ENCODE measurements around the gene DNHD1. TPM values are rescaled to one million over a fixed set of nuclear protein-coding genes. Genes with fewer than 3 reads are reported as not detected.

DNHD1 gene
- total RNA-seq, 3 donors from 2014 or later, result 12.9 to 17.7 (median 15.5) TPM

GRCh38 chr11:6565325-6565724 is 68.2 kb downstream of the DNHD1 start:
- no peaks in the 10 kb centered on the region for H3K4me1 ChIP-seq (ENCODE audit: low read depth)
- DNase-seq (no peak), ATAC-seq (no peak)
- no peaks in the 10 kb centered on the region for H3K36me3 ChIP-seq (ENCODE audit: low read depth)
- no peak for TF ChIP-seq CTCF (IDR thresholded peaks at IDR 0.05)
- H3K9me3 ChIP-seq, result no peaks in the 10 kb centered on the region
- intact Hi-C loops (cut with DNase I, micrococcal nuclease), result no loop called here
- H3K4me3 ChIP-seq, result no peak overlapping the region

- H3K4me3 ChIP-seq, result no peak overlapping the region
- H3K4me1 ChIP-seq (ENCODE audit: low read depth), result no peaks in the 10 kb centered on the region
- no peak for TF ChIP-seq CTCF (IDR thresholded peaks at IDR 0.05)
- no peak for DNase-seq
- no peaks in the 10 kb centered on the region for H3K9me3 ChIP-seq
- ATAC-seq, result no peak
- no peaks in the 10 kb centered on the region for H3K36me3 ChIP-seq (ENCODE audit: low read depth)
- intact Hi-C loops (cut with DNase I, micrococcal nuclease), result no loop called here
Measured at GRCh38 chr11:6565988-6566703, 69.1 kb downstream of the DNHD1 start.

- no peak for TF ChIP-seq CTCF (IDR thresholded peaks at IDR 0.05)
- no peaks in the 10 kb centered on the region for H3K4me1 ChIP-seq (ENCODE audit: low read depth)
- no peak for ATAC-seq
Measured at GRCh38 chr11:6566704-6567370, 69.8 kb downstream of the DNHD1 start.

GRCh38 chr11:6567371-6567745 is 70.3 kb downstream of the DNHD1 start:
- no peaks in the 10 kb centered on the region for H3K9me3 ChIP-seq
- H3K4me1 ChIP-seq (ENCODE audit: low read depth), result no peaks in the 10 kb centered on the region
- DNase-seq, result no peak
- no peak for ATAC-seq
- intact Hi-C loops (cut with DNase I, micrococcal nuclease), result no loop called here
- no peak overlapping the region for H3K4me3 ChIP-seq
- no peaks in the 10 kb centered on the region for H3K36me3 ChIP-seq (ENCODE audit: low read depth)
- no peak for TF ChIP-seq CTCF (IDR thresholded peaks at IDR 0.05)

More at GRCh38 chr11:6566704-6567370, 69.8 kb downstream of the DNHD1 start:
- intact Hi-C loops (cut with DNase I, micrococcal nuclease), result no loop called here
- Histone ChIP-seq H3K36me3 (ENCODE audit: low read depth) (no peaks in the 10 kb centered on the region), H3K4me3 (no peak overlapping the region), H3K9me3 (no peaks in the 10 kb centered on the region)
- no peak for DNase-seq

GRCh38 chr11:6568191-6568918 is 71.3 kb downstream of the DNHD1 start:
- H3K4me3 ChIP-seq, result no peak overlapping the region
- DNase-seq, result peak in 1 of 3 donors; percentile 31
- H3K9me3 ChIP-seq, result no peaks in the 10 kb centered on the region
- H3K36me3 ChIP-seq (ENCODE audit: low read depth), result no peaks in the 10 kb centered on the region
- no peaks in the 10 kb centered on the region for H3K4me1 ChIP-seq (ENCODE audit: low read depth)
- no peak for TF ChIP-seq CTCF (IDR thresholded peaks at IDR 0.05)
- intact Hi-C loops (cut with DNase I, micrococcal nuclease), result no loop called here
- ATAC-seq, result peak; percentile 31

Measured in mucosa of descending colon (tissue), 3 donors.